ENCODE data around the gene PTS. TPM values are rescaled to one million over a fixed set of nuclear protein-coding genes. Genes with fewer than 3 reads are reported as not detected.
A peak's percentile ranks its signal among the peaks of the same experiment; 100 is the strongest.

Gene PTS
- total RNA-seq, 2 donors from 2014 or later = 24.1 to 31.0 TPM

DNA sequence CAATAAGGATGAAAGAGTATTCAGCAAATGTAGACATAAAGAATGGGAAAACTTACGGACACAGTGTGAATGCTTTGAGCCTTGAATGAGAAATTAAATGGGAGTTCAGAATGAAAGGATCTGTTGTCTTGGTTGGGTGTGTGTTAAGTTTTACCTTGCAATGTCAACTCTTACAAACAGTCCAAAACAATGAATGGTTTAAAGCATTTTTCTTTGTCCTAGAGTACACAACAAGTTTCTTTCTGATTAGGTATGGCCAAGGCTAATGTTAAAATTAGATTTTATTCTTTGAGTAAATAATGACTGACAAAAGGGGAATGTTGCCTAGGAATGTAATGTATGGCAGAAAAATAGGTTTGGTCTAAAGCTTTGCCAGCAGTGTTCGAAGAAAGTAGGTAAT is 2.5 kb downstream of the PTS start:
- no peaks in the 10 kb centered on the region for H3K9me3 Mint-ChIP-seq
- peak overlapping the region; percentile 17 for H3K27ac Mint-ChIP-seq
- H3K4me1 Mint-ChIP-seq = peaks cover 7% of the 10 kb centered on the region
- H3K36me3 Mint-ChIP-seq (ENCODE audit: low read depth) = peaks cover 65% of the 10 kb centered on the region
- H3K4me3 Mint-ChIP-seq = no peak overlapping the region
- ATAC-seq (replicated peaks) = no peak
- no peaks in the 10 kb centered on the region for H3K27me3 Mint-ChIP-seq

DNA sequence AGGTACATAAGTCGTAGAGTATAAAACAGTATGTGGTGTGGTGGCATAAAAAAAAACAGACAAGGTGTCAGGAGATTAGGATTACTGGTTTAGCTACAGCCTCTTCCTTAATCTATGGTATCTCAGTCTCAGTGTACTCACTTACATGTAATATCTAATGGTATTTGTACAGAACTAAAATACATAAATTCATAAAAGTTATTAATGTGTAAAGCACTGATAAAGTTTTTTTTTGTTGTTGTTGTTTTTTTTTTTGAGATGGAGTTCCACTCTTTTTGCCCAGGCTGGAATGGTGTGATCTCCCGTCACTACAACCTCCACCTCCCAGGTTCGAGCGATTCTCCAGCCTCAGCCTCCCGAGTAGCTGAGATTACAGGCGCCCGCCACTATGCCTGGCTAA is 2.9 kb downstream of the PTS start:
- no peak for ATAC-seq (replicated peaks)
- Mint-ChIP-seq H3K27ac (peak overlapping the region; percentile 17), H3K4me1 (peaks cover 7% of the 10 kb centered on the region), H3K27me3 (no peaks in the 10 kb centered on the region), H3K9me3 (no peaks in the 10 kb centered on the region), H3K4me3 (no peak overlapping the region), H3K36me3 (ENCODE audit: low read depth) (peaks cover 69% of the 10 kb centered on the region)

DNA sequence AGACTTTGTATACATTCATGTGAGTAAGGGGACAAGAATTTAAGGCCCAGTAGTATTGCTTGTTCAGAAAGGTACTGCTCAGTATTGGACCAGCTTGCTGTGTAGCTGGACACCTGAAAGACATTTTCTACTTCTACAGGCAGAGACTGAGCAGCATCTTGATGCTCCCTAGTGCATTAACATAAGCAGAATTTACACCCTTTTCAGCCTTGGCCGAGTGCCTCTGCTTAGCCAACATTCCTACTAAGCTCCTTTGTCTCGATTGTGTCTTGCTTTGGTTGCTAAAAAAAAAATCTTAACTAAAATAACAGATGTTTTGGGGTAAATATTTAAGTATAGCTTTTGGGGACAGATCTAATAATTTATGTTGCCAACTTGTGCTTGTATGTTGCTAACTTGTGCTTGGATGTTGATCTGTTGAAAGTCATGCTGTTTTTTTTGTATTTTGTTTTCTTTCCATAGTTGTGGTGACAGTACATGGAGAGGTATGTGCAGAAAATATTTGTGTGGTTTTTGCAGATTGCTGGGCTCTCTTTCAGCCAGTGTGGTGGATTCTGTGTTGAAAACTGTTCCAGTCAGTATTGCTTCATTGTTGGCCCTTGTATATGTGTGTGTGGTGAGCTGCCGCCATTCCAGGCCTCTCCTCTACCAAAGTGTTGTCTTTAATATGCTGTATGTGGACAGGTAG is 3.7 kb downstream of the PTS start:
- Mint-ChIP-seq H3K4me3 (no peak overlapping the region), H3K4me1 (peaks cover 7% of the 10 kb centered on the region), H3K9me3 (no peaks in the 10 kb centered on the region), H3K27ac (no peak overlapping the region), H3K36me3 (ENCODE audit: low read depth) (peaks cover 75% of the 10 kb centered on the region), H3K27me3 (no peaks in the 10 kb centered on the region)
- ATAC-seq (replicated peaks) = no peak

DNA sequence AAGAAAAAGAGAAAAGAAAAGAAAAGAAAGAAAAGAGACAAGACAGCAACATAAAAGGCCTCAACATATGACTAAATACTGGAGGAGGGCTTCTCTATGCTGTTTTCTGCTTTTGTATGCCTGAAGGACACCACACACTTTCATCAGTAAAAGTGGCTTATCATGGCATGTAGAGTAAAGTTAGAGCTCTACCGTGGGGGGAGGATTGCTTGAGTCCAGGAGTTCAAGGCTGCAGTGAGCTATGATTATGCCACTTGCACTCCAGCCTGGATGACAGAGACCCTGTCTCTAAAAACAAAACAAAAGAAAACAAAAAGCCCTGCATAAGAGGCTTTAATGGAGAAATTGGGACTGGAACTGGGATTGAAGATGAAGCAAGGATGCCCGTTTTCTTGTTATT is 5.7 kb downstream of the PTS start:
- no peak for ATAC-seq (replicated peaks)
- peaks cover 7% of the 10 kb centered on the region for H3K4me1 Mint-ChIP-seq

DNA sequence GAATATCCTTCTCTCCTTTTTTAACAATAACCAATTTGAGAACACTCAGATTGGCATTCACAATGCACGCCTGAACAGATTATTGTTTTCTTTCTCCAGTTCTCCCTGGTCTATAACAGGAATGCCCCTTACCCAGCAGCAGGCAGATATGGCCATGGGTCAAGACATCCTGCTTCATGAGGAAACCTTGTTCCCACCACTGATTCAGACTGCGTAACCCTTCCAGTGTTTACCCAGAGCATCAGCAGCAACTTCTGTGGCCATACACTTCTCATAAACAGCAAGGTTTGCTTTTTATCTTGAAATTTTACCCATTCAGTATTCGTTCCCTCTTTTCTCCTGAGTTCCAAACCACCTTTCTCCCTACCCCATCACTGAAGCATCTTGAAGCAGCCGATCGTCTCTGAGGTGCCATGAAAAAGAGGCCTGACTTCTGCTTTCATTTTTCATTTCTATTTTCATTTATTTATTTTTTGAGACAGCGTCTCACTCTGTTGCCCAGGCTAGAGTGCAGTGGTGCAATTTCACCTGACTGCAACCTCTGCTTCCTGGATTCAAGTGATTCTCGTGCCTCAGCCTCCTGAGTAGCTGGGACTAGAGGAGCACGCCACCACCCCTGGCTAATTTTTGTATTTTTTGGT is 9.6 kb downstream of the PTS start:
- H3K36me3 Mint-ChIP-seq (ENCODE audit: low read depth) = peaks cover 89% of the 10 kb centered on the region
- H3K27me3 Mint-ChIP-seq = no peaks in the 10 kb centered on the region
- no peak for ATAC-seq (replicated peaks)

More for the DNA sequence above, 5.7 kb downstream of the PTS start:
- Mint-ChIP-seq H3K27ac (no peak overlapping the region), H3K4me3 (no peak overlapping the region), H3K9me3 (no peaks in the 10 kb centered on the region), H3K27me3 (no peaks in the 10 kb centered on the region), H3K36me3 (ENCODE audit: low read depth) (peaks cover 94% of the 10 kb centered on the region)

DNA sequence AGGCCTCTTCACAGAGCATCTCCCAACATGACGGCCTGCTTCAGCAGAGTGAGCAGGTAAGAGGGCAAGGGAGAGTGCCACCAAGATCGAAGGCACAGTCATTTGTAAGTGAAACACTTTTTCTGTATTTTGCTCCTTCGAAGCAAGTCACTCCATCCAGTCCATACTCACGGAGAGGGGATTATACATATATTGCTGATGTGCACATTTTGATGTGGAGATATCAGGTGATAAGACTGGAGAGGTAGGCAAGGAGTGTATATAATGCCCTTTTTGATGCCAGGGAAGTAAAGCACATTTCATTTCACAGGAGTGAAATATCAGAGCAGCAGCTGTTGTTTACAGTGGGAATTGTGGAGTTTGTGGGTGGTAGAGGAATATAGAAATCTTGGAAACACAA is 11.2 kb downstream of the PTS start:
- no peak for ATAC-seq (replicated peaks)
- Mint-ChIP-seq H3K4me1 (no peaks in the 10 kb centered on the region), H3K4me3 (no peak overlapping the region), H3K27ac (no peak overlapping the region), H3K9me3 (no peaks in the 10 kb centered on the region), H3K27me3 (no peaks in the 10 kb centered on the region), H3K36me3 (ENCODE audit: low read depth) (peaks cover 80% of the 10 kb centered on the region)

More for the DNA sequence above, 9.6 kb downstream of the PTS start:
- no peaks in the 10 kb centered on the region for H3K4me1 Mint-ChIP-seq
- no peak overlapping the region for H3K4me3 Mint-ChIP-seq
- no peaks in the 10 kb centered on the region for H3K9me3 Mint-ChIP-seq
- H3K27ac Mint-ChIP-seq = no peak overlapping the region

DNA sequence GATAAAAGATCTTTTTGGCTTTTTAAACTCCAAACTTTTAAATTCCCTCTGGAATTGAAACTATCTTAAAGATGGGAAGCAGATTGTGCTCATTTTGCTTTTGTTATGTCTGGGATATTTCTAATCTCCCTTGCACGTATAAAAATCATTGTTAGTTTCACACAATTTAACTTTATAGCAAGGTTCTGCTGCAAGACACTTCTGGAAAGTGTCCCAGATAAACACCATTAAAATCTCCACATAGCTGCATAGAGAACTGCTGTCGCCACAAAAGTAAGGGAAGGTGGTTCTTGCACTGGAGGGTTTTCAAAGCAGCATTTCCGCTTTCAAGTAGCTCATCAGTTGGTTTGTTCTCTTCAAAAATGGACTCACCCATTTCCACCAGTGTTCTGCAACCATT is 11.8 kb downstream of the PTS start:
- no peaks in the 10 kb centered on the region for H3K9me3 Mint-ChIP-seq
- peaks cover 80% of the 10 kb centered on the region for H3K36me3 Mint-ChIP-seq (ENCODE audit: low read depth)
- no peaks in the 10 kb centered on the region for H3K27me3 Mint-ChIP-seq
- no peaks in the 10 kb centered on the region for H3K4me1 Mint-ChIP-seq
- H3K27ac Mint-ChIP-seq = no peak overlapping the region
- ATAC-seq (replicated peaks) = no peak
- H3K4me3 Mint-ChIP-seq = no peak overlapping the region

DNA sequence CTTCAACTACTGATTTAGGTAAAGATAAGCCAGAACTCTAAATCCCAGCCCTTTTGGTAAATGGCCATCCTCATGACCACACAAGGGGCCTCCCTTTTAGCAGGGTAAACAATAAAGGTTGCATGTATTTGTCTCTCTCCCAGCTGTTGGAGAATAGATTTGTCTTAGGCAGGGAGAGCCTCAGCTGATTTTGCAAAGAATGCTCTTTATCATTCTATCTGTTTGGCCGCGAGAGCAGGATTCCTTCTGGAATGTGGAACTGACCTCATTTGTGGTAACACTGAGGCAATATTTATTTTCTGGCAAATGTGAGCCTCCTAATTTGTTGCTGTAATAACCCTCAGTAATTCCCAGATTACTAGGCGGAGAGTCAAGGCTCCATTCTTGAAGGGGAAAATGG is 15.3 kb downstream of the PTS start:
- Mint-ChIP-seq H3K9me3 (no peaks in the 10 kb centered on the region), H3K27ac (no peak overlapping the region), H3K4me3 (no peak overlapping the region), H3K4me1 (no peaks in the 10 kb centered on the region), H3K27me3 (no peaks in the 10 kb centered on the region), H3K36me3 (ENCODE audit: low read depth) (peaks cover 50% of the 10 kb centered on the region)
- ATAC-seq (replicated peaks) = no peak

DNA sequence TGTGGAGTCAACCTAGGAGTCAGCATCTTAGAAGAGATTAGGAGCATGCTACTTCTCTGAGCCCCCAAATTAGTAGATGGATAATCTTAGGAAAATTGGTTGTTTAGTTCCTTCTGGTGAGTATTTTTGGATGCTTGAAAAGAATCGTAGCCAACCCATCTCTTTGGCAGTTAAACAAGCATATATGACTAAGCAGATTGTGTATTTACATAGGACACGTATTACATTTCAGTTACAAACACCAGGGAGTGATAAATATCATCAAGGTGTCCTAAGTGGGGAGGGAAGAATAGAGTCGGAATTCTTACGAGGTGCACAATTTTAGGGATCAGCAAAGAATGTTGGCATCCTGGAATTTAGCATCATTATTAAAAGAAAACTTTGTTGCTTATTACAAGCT is 21.0 kb downstream of the PTS start:
- Mint-ChIP-seq H3K4me1 (no peaks in the 10 kb centered on the region), H3K27me3 (no peaks in the 10 kb centered on the region), H3K4me3 (no peak overlapping the region), H3K27ac (no peak overlapping the region), H3K9me3 (no peaks in the 10 kb centered on the region), H3K36me3 (ENCODE audit: low read depth) (peaks cover 8% of the 10 kb centered on the region)
- ATAC-seq (replicated peaks) = no peak

DNA sequence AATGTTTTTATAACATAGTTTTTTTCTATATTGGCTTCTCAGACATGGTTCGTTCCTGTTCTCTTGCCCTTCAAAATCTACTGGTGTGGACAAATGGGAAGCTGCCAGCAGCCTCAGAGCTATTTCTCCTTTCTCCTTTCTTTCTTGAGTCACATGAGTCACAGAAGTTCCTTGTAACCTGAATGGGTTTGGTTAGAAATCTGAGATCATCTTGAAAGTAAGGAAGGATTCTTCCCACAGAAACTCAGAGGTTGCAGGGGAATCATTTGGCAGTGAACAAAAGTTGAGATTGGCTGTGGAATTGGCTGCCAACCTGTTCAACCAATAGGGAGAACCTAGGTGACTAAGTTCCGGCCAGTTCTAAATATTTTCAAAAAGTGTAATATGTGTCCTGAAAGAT is 22.0 kb downstream of the PTS start:
- Mint-ChIP-seq H3K36me3 (ENCODE audit: low read depth) (no peaks in the 10 kb centered on the region), H3K27me3 (no peaks in the 10 kb centered on the region), H3K4me3 (no peak overlapping the region), H3K9me3 (no peaks in the 10 kb centered on the region), H3K4me1 (no peaks in the 10 kb centered on the region), H3K27ac (no peak overlapping the region)
- ATAC-seq (replicated peaks) = no peak

DNA sequence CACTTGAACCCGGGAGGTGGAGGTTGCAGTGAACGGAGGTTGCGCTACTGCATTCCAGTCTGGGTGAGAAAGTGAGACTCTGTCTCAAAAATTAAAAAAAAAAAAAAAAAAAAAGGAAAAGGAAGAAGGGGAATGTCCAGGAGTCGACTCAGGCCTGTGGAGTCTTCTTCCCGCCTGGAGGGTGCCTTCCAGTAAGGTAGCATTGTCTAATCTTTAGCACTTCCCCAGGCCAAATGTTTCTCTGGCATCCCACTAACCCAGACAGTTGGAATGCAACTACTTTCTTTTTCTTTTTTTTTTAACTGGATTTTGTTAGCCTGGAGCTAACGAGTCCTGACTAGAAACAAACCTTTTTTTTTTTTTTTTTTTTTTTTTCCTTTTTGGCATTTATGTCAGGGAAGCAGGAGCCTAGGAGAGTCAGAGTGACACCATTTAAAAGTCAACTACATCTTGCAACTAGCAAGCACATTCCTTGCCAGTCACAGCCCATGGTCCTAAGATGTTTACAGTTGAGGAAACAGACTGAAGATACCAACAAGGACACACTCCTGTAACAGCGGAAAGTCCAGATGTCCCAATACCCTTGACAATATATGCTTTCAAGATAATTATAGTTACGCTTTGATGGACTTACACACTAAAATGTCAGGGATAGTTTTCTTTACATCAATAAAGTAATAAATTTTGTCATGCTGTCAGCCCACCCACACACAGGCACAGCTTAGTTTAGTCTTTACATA is 23.8 kb downstream of the PTS start:
- H3K27ac Mint-ChIP-seq = no peak overlapping the region

DNA sequence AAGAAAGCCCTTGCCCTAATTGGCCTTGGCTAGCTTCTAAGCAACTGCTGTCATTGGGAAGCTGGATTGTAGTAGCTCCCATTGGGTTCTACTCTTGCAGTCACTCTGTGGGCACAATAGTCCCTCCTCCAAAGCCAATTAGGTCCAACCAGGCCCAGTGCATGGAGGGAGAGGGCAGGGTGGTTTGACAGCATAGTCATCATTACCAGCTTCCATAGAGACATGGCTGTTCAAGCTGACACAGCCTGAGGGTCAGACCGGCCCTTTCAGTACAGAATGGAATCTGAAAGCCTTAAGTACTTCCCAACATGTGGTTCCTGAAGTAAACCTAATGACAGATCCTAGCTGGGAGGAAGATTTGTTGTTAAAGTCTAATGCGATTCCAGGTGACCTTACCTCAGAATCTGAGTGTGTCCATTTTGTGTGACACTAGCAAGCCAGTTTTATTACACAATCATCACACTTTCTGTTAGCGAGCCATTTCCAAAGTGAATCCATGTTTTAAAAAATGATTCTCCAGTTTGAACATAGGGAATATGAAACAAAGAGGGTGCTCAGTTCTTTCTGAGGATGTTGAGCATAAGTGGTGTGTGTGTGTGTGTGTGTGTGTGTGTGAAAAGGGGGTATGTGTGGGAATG is 27.5 kb downstream of the PTS start:
- H3K27me3 Mint-ChIP-seq = no peaks in the 10 kb centered on the region
- H3K9me3 Mint-ChIP-seq = no peaks in the 10 kb centered on the region
- no peak overlapping the region for H3K4me3 Mint-ChIP-seq
- no peaks in the 10 kb centered on the region for H3K4me1 Mint-ChIP-seq
- ATAC-seq (replicated peaks) = no peak
- H3K36me3 Mint-ChIP-seq (ENCODE audit: low read depth) = no peaks in the 10 kb centered on the region
- no peak overlapping the region for H3K27ac Mint-ChIP-seq

More for the DNA sequence above, 23.8 kb downstream of the PTS start:
- Mint-ChIP-seq H3K27me3 (no peaks in the 10 kb centered on the region), H3K4me3 (no peak overlapping the region), H3K4me1 (no peaks in the 10 kb centered on the region), H3K9me3 (no peaks in the 10 kb centered on the region), H3K36me3 (ENCODE audit: low read depth) (no peaks in the 10 kb centered on the region)
- ATAC-seq (replicated peaks) = no peak

DNA sequence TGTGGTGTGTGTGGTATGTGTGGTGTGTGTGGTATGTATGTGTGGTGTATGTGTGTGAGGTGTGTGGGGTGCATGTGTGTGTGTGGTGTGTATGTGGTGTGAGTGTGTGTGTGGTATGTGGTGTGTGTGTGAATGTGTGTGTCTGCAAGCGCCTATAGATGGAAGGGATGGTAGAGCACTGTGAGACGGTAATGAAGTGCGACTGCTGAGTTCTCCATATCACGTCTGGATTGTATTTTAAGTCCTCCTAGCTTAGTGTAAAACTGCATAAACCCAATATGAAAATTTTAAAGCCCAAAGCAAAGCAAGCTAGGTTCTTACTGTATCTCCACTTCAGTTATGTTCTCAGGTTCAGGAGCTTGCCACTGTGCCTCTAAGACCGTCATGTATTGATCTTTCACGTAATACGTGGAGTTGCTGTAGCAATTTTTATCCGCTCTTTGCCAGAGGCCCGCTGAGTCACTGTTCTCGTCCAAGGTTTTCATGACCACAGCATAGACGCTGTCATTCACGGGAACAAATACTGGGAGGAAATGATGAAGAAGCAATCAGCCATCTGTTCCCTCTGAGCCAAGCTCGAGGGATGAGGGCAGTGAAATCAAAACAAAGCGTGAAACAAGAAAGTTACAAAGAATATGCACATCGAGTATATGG is 29.0 kb downstream of the PTS start:
- no peak for ATAC-seq (replicated peaks)
- no peak overlapping the region for H3K4me3 Mint-ChIP-seq
- no peaks in the 10 kb centered on the region for H3K4me1 Mint-ChIP-seq
- H3K9me3 Mint-ChIP-seq = no peaks in the 10 kb centered on the region
- H3K27ac Mint-ChIP-seq = no peak overlapping the region
- no peaks in the 10 kb centered on the region for H3K27me3 Mint-ChIP-seq
- H3K36me3 Mint-ChIP-seq (ENCODE audit: low read depth) = no peaks in the 10 kb centered on the region

DNA sequence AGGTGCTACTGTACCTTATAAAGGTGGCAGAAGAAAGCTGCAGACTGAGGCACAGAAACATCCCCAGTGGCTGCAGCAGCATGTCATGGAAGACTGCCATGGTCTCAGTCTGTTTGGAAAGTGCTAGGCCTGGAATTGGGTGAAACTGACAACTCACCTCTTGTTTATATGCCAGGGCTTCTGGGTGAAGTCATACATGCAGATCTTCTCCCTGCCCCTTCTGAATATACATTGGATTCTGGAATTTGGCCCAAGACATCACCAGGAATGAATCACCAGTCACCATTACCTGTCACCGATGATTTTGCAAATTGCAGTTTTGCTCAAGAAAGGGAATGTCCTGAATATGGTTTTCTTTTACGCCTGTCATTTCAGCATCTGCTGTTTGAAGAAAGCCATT is 34.3 kb downstream of the PTS start, which contains the start of gene PLET1:
PLET1 (minus strand) TSS at position 371 of the 400 bp plus-strand sequence; CDS start at position 100, 271 bp downstream.
- no peak for ATAC-seq (replicated peaks)
- no peak within 1 kb of the TSS for H3K27ac Mint-ChIP-seq
- no peaks in the 10 kb centered on the region for H3K4me1 Mint-ChIP-seq
- H3K4me3 Mint-ChIP-seq = no peak within 1 kb of the TSS
- H3K9me3 Mint-ChIP-seq = no peaks in the 10 kb centered on the region
- no peaks in the 10 kb centered on the region for H3K27me3 Mint-ChIP-seq
- H3K36me3 Mint-ChIP-seq (ENCODE audit: low read depth) = no peaks in the 10 kb centered on the region

All from activated T-helper 17 cell treated with anti-CD3 and anti-CD28 coated beads, Interleukin-2, amount 50 U/mL, for 72 hours (primary cell).